Left colon (tissue), 2 donors: ENCODE measurements around the gene CCDC30. TPM values are rescaled to one million over a fixed set of nuclear protein-coding genes. Genes with fewer than 3 reads are reported as not detected.
"Not testable (repeated sequence)": the region's sequence is repeated elsewhere in the genome, so short reads cannot be mapped to it uniquely, and the experiment has no call there.

ENCODE experiments used
- ATAC-seq: fragments of 200-7000 bp; cut with Tn5 transposase; one replicate; pipeline ENCODE4 v1.9.1; 2020; ENCODE audit warnings: mild to moderate bottlenecking, moderate library complexity
- DNase-seq, 2 donors: peaks; one replicate each; pipeline ENCODE4 v3.0.0-alpha.2; 2020
- intact Hi-C, 2 donors: fragments of 100-400 bp; cut with DNase I in 1 of 2; cut with micrococcal nuclease in 1 of 2; formaldehyde crosslinking; loops; one replicate each; pipeline versions ENCODE4 v1.11.2 to v1.14.0; 2022; cut with DNase I, micrococcal nuclease
- total RNA-seq, 2 donors: library from RNA; stranded (reverse); fragmentation: NEBNext Ultra II Directional; extraction: Animal tissue kit (Norgen Biotek cat#: 25700); gene quantifications; one replicate each; pipeline ENCODE4 v1.2.1, GENCODE V29; 2021
- donor health status: DM: no; HTN: no; CAD: no.
- donor health status: DM: yes; HTN: yes; CAD: no.

The CCDC30 gene
- total RNA-seq, 2 donors from 2014 or later, result 1.8 to 2.6 TPM

GRCh38 chr1:42593486-42594100 is 130.5 kb downstream of the CCDC30 start:
- DNase-seq, result no peak
- intact Hi-C loops, result no loop called here
- no peak for ATAC-seq

GRCh38 chr1:42601472-42601871 is 138.4 kb downstream of the CCDC30 start:
- intact Hi-C loops, result no loop called here
- DNase-seq (no peak), ATAC-seq (no peak)

GRCh38 chr1:42613803-42614131 is 150.7 kb downstream of the CCDC30 start:
- intact Hi-C loops, result no loop called here
- ATAC-seq (no peak), DNase-seq (no peak)

GRCh38 chr1:42618866-42619265 is 155.8 kb downstream of the CCDC30 start:
- DNase-seq (no peak), ATAC-seq (no peak)
- intact Hi-C loops, result no loop called here

- DNase-seq (no peak), ATAC-seq (no peak)
- intact Hi-C loops, result no loop called here
Observed at GRCh38 chr1:42620307-42620706, 157.2 kb downstream of the CCDC30 start.

GRCh38 chr1:42621180-42621579 is 158.1 kb downstream of the CCDC30 start:
- DNase-seq, intact Hi-C loops, ATAC-seq: not testable (repeated sequence)

GRCh38 chr1:42627205-42627604 is 164.1 kb downstream of the CCDC30 start:
- intact Hi-C loops, ATAC-seq, DNase-seq: not testable (repeated sequence)

GRCh38 chr1:42639116-42639515 is 176.0 kb downstream of the CCDC30 start:
- DNase-seq (no peak), ATAC-seq (no peak)
- intact Hi-C loops, result no loop called here

- intact Hi-C loops, result no loop called here
- ATAC-seq, result no peak
- no peak for DNase-seq
Observed at GRCh38 chr1:42646056-42646455, 183.0 kb downstream of the CCDC30 start.

GRCh38 chr1:42657201-42657600 is 194.1 kb downstream of the CCDC30 start:
- intact Hi-C loops, result no loop called here
- ATAC-seq, result no peak
- DNase-seq, result no peak

GRCh38 chr1:42657981-42658876 is 195.1 kb downstream of the CCDC30 start, which contains the start of gene PPIH:
Gene PPIH, plus strand, starts transcription at chr1:42658423. Its CDS starts 24 bp downstream, at chr1:42658447.
- DNase-seq (peak; percentile 95 to 97), ATAC-seq (peak; percentile 99)
- intact Hi-C loops, result no loop called here

GRCh38 chr1:42658877-42659337 is 195.8 kb downstream of the CCDC30 start:
- peak; percentile 24 for ATAC-seq
- DNase-seq, result no peak
- intact Hi-C loops, result no loop called here

- intact Hi-C loops, result no loop called here
- DNase-seq (no peak), ATAC-seq (no peak)
Observed at GRCh38 chr1:42660907-42661500, 197.9 kb downstream of the CCDC30 start.

GRCh38 chr1:42669936-42670335 is 206.8 kb downstream of the CCDC30 start:
- ATAC-seq (no peak), DNase-seq (no peak)
- intact Hi-C loops, result no loop called here

GRCh38 chr1:42670425-42670824 is 207.3 kb downstream of the CCDC30 start:
- ATAC-seq (no peak), DNase-seq (no peak)
- intact Hi-C loops, result no loop called here

- DNase-seq, result no peak
- intact Hi-C loops, result no loop called here
- ATAC-seq, result no peak
Observed at GRCh38 chr1:42674214-42674613, 211.1 kb downstream of the CCDC30 start.

- ATAC-seq (no peak), DNase-seq (no peak)
- intact Hi-C loops, result no loop called here
Observed at GRCh38 chr1:42674682-42675081, 211.6 kb downstream of the CCDC30 start.

- no peak for ATAC-seq
Observed at GRCh38 chr1:42675467-42675866, 212.4 kb downstream of the CCDC30 start.

GRCh38 chr1:42676534-42677087 is 213.5 kb downstream of the CCDC30 start:
- intact Hi-C loops, result no loop called here
- ATAC-seq (no peak), DNase-seq (no peak)

More at GRCh38 chr1:42675467-42675866, 212.4 kb downstream of the CCDC30 start:
- no peak for DNase-seq
- intact Hi-C loops, result no loop called here
